ENCODE results near the gene MDM4.

The MDM4 gene

GRCh38 chr1:204588826-204589225 lies 72.6 kb downstream of the MDM4 start:
- no peaks in the 10 kb centered on the region for H3K27me3 ChIP-seq (ENCODE audit: control insufficient read depth, insufficient read depth, low read length)
- no peaks in the 10 kb centered on the region for H3K9me3 ChIP-seq (replicated peaks; ENCODE audit: low read length)
- no peak overlapping the region for H3K4me3 ChIP-seq (ENCODE audit: low read length)
- H3K36me3 ChIP-seq (ENCODE audit: insufficient read depth, low read length) = no peaks in the 10 kb centered on the region
- H3K4me2 ChIP-seq (ENCODE audit: low read length) = no peak overlapping the region
- no peak overlapping the region for H3K9ac ChIP-seq (ENCODE audit: low read depth, low read length)
- H3K4me1 ChIP-seq (ENCODE audit: control insufficient read depth, insufficient read depth, low read length) = peaks cover 16% of the 10 kb centered on the region

- H3K36me3 ChIP-seq (ENCODE audit: insufficient read depth, low read length) = no peaks in the 10 kb centered on the region
- no peak overlapping the region for H3K9ac ChIP-seq (ENCODE audit: low read depth, low read length)
- H3K4me2 ChIP-seq (ENCODE audit: low read length) = no peak overlapping the region
- H3K4me3 ChIP-seq (ENCODE audit: low read length) = no peak overlapping the region
- H3K27me3 ChIP-seq (ENCODE audit: control insufficient read depth, insufficient read depth, low read length) = no peaks in the 10 kb centered on the region
- H3K4me1 ChIP-seq (ENCODE audit: control insufficient read depth, insufficient read depth, low read length) = peaks cover 16% of the 10 kb centered on the region
- H3K9me3 ChIP-seq (replicated peaks; ENCODE audit: low read length) = no peaks in the 10 kb centered on the region
These were observed 73.3 kb downstream of the MDM4 start for GRCh38 chr1:204589409-204590038.

- peak overlapping the region; percentile 53 for H3K4me2 ChIP-seq (ENCODE audit: low read length)
- H3K4me3 ChIP-seq (ENCODE audit: low read length) = no peak overlapping the region
These were observed 75.4 kb downstream of the MDM4 start for GRCh38 chr1:204591473-204592090.

GRCh38 chr1:204592246-204592948 lies 76.2 kb downstream of the MDM4 start:
- H3K4me1 ChIP-seq (ENCODE audit: control insufficient read depth, insufficient read depth, low read length) = peaks cover 16% of the 10 kb centered on the region
- no peak overlapping the region for H3K9ac ChIP-seq (ENCODE audit: low read depth, low read length)
- H3K9me3 ChIP-seq (replicated peaks; ENCODE audit: low read length) = no peaks in the 10 kb centered on the region
- H3K4me3 ChIP-seq (ENCODE audit: low read length) = no peak overlapping the region
- H3K27me3 ChIP-seq (ENCODE audit: control insufficient read depth, insufficient read depth, low read length) = no peaks in the 10 kb centered on the region
- H3K4me2 ChIP-seq (ENCODE audit: low read length) = peak overlapping the region; percentile 40
- H3K36me3 ChIP-seq (ENCODE audit: insufficient read depth, low read length) = no peaks in the 10 kb centered on the region

More at GRCh38 chr1:204591473-204592090, 75.4 kb downstream of the MDM4 start:
- Histone ChIP-seq H3K9ac (ENCODE audit: low read depth, low read length) (no peak overlapping the region), H3K4me1 (ENCODE audit: control insufficient read depth, insufficient read depth, low read length) (peaks cover 16% of the 10 kb centered on the region), H3K27me3 (ENCODE audit: control insufficient read depth, insufficient read depth, low read length) (no peaks in the 10 kb centered on the region), H3K36me3 (ENCODE audit: insufficient read depth, low read length) (no peaks in the 10 kb centered on the region), H3K9me3 (replicated peaks; ENCODE audit: low read length) (no peaks in the 10 kb centered on the region)

- no peak overlapping the region for H3K4me3 ChIP-seq (ENCODE audit: low read length)
- H3K27me3 ChIP-seq (ENCODE audit: control insufficient read depth, insufficient read depth, low read length) = peaks cover 40% of the 10 kb centered on the region
- H3K4me1 ChIP-seq (ENCODE audit: control insufficient read depth, insufficient read depth, low read length) = no peaks in the 10 kb centered on the region
- H3K36me3 ChIP-seq (ENCODE audit: insufficient read depth, low read length) = no peaks in the 10 kb centered on the region
- H3K9ac ChIP-seq (ENCODE audit: low read depth, low read length) = no peak overlapping the region
- no peak overlapping the region for H3K4me2 ChIP-seq (ENCODE audit: low read length)
- no peaks in the 10 kb centered on the region for H3K9me3 ChIP-seq (replicated peaks; ENCODE audit: low read length)
These were observed 82.2 kb downstream of the MDM4 start for GRCh38 chr1:204598319-204598969.

GRCh38 chr1:204599098-204599497 lies 82.9 kb downstream of the MDM4 start:
- Histone ChIP-seq H3K9ac (ENCODE audit: low read depth, low read length) (no peak overlapping the region), H3K4me3 (ENCODE audit: low read length) (no peak overlapping the region), H3K36me3 (ENCODE audit: insufficient read depth, low read length) (no peaks in the 10 kb centered on the region), H3K27me3 (ENCODE audit: control insufficient read depth, insufficient read depth, low read length) (peaks cover 46% of the 10 kb centered on the region), H3K4me1 (ENCODE audit: control insufficient read depth, insufficient read depth, low read length) (no peaks in the 10 kb centered on the region), H3K4me2 (ENCODE audit: low read length) (no peak overlapping the region), H3K9me3 (replicated peaks; ENCODE audit: low read length) (no peaks in the 10 kb centered on the region)

- Histone ChIP-seq H3K27me3 (ENCODE audit: control insufficient read depth, insufficient read depth, low read length) (peaks cover 48% of the 10 kb centered on the region), H3K4me1 (ENCODE audit: control insufficient read depth, insufficient read depth, low read length) (no peaks in the 10 kb centered on the region), H3K36me3 (ENCODE audit: insufficient read depth, low read length) (no peaks in the 10 kb centered on the region), H3K4me2 (ENCODE audit: low read length) (no peak overlapping the region), H3K9ac (ENCODE audit: low read depth, low read length) (no peak overlapping the region), H3K9me3 (replicated peaks; ENCODE audit: low read length) (no peaks in the 10 kb centered on the region), H3K4me3 (ENCODE audit: low read length) (no peak overlapping the region)
These were observed 83.4 kb downstream of the MDM4 start for GRCh38 chr1:204599596-204599995.

- peaks cover 48% of the 10 kb centered on the region for H3K27me3 ChIP-seq (ENCODE audit: control insufficient read depth, insufficient read depth, low read length)
- no peak overlapping the region for H3K4me3 ChIP-seq (ENCODE audit: low read length)
- H3K9me3 ChIP-seq (replicated peaks; ENCODE audit: low read length) = no peaks in the 10 kb centered on the region
- H3K9ac ChIP-seq (ENCODE audit: low read depth, low read length) = no peak overlapping the region
- no peaks in the 10 kb centered on the region for H3K4me1 ChIP-seq (ENCODE audit: control insufficient read depth, insufficient read depth, low read length)
- H3K4me2 ChIP-seq (ENCODE audit: low read length) = no peak overlapping the region
- no peaks in the 10 kb centered on the region for H3K36me3 ChIP-seq (ENCODE audit: insufficient read depth, low read length)
These were observed 84.0 kb downstream of the MDM4 start for GRCh38 chr1:204600203-204600602.

- no peak overlapping the region for H3K4me2 ChIP-seq (ENCODE audit: low read length)
- H3K9me3 ChIP-seq (replicated peaks; ENCODE audit: low read length) = no peaks in the 10 kb centered on the region
- H3K27me3 ChIP-seq (ENCODE audit: control insufficient read depth, insufficient read depth, low read length) = peaks cover 56% of the 10 kb centered on the region
- no peaks in the 10 kb centered on the region for H3K4me1 ChIP-seq (ENCODE audit: control insufficient read depth, insufficient read depth, low read length)
- H3K4me3 ChIP-seq (ENCODE audit: low read length) = no peak overlapping the region
- H3K36me3 ChIP-seq (ENCODE audit: insufficient read depth, low read length) = no peaks in the 10 kb centered on the region
- H3K9ac ChIP-seq (ENCODE audit: low read depth, low read length) = no peak overlapping the region
These were observed 84.8 kb downstream of the MDM4 start for GRCh38 chr1:204600968-204601367.

- no peak overlapping the region for H3K9ac ChIP-seq (ENCODE audit: low read depth, low read length)
- no peak overlapping the region for H3K4me3 ChIP-seq (ENCODE audit: low read length)
- peaks cover 63% of the 10 kb centered on the region for H3K27me3 ChIP-seq (ENCODE audit: control insufficient read depth, insufficient read depth, low read length)
- no peaks in the 10 kb centered on the region for H3K9me3 ChIP-seq (replicated peaks; ENCODE audit: low read length)
- H3K4me2 ChIP-seq (ENCODE audit: low read length) = no peak overlapping the region
- H3K36me3 ChIP-seq (ENCODE audit: insufficient read depth, low read length) = no peaks in the 10 kb centered on the region
- H3K4me1 ChIP-seq (ENCODE audit: control insufficient read depth, insufficient read depth, low read length) = no peaks in the 10 kb centered on the region
These were observed 85.9 kb downstream of the MDM4 start for GRCh38 chr1:204602111-204602579.

- H3K27me3 ChIP-seq (ENCODE audit: control insufficient read depth, insufficient read depth, low read length) = peaks cover 70% of the 10 kb centered on the region
- no peak overlapping the region for H3K9ac ChIP-seq (ENCODE audit: low read depth, low read length)
- no peaks in the 10 kb centered on the region for H3K9me3 ChIP-seq (replicated peaks; ENCODE audit: low read length)
- no peak overlapping the region for H3K4me2 ChIP-seq (ENCODE audit: low read length)
- no peak overlapping the region for H3K4me3 ChIP-seq (ENCODE audit: low read length)
- H3K4me1 ChIP-seq (ENCODE audit: control insufficient read depth, insufficient read depth, low read length) = no peaks in the 10 kb centered on the region
- no peaks in the 10 kb centered on the region for H3K36me3 ChIP-seq (ENCODE audit: insufficient read depth, low read length)
These were observed 86.8 kb downstream of the MDM4 start for GRCh38 chr1:204602871-204603542.
